ENCODE results near the gene CTNND1.

DNA sequence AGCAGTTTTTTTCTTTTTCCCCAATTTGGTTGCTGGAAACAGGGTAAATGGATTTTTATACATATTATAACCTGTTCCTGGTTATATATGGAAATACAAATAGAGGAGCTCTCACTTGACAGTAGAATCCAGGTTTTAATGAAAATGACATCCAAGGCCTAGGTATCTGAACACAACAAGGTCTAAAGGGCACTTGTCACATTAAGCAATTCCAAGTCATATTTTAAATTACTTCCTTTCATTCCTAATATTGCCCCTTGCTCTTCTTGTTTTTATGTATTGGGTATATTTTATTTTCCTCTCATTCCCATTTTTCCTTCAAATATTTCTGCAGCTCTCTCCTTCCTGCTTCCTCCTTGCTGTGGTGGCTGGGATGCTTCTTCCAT is 27.1 kb downstream of the CTNND1 start:
- TF ChIP-seq POLR2AphosphoS5 (IDR thresholded peaks at IDR 0.05; ENCODE audit: low read depth, low read length): no peak
- TF ChIP-seq TAF1 (IDR thresholded peaks at IDR 0.05; ENCODE audit: low read depth, low read length): no peak
- TF ChIP-seq POLR2A (IDR thresholded peaks at IDR 0.05; ENCODE audit: low read depth, low read length): no peak
- TF ChIP-seq SPI1 (IDR thresholded peaks at IDR 0.05; ENCODE audit: low read depth, low read length): no peak
- TF ChIP-seq PAX5 (IDR thresholded peaks at IDR 0.05; ENCODE audit: insufficient read depth, low read length, severe bottlenecking): no peak
- TF ChIP-seq POU2F2 (IDR thresholded peaks at IDR 0.05; ENCODE audit: low read depth, low read length): no peak
